Endometrium (tissue), 2 donors: ENCODE data around the gene SPAG7.

Experiments used
- FAIRE-seq: peaks from 2 replicates; lab custom pipeline; 2012; peaks lifted over from hg19 to GRCh38; lab: Jason Lieb, UNC
- donor health status: control.
- donor health status: control.

SPAG7 gene

GRCh38 chr17:4974115-4974670 is 6.6 kb upstream of the SPAG7 start:
- no peak for FAIRE-seq

- FAIRE-seq: no peak
Measured at GRCh38 chr17:4973256-4974114, 5.9 kb upstream of the SPAG7 start.

GRCh38 chr17:4972752-4973151 is 5.1 kb upstream of the SPAG7 start:
- no peak for FAIRE-seq

GRCh38 chr17:4972322-4972721 is 4.7 kb upstream of the SPAG7 start:
- FAIRE-seq: no peak

GRCh38 chr17:4971826-4972225 is 4.2 kb upstream of the SPAG7 start:
- no peak for FAIRE-seq

- no peak for FAIRE-seq
Measured at GRCh38 chr17:4970273-4970672, 2.7 kb upstream of the SPAG7 start.

GRCh38 chr17:4969551-4970173 is 2.0 kb upstream of the SPAG7 start:
- no peak for FAIRE-seq

- no peak for FAIRE-seq
Measured at GRCh38 chr17:4969047-4969550, 1.5 kb upstream of the SPAG7 start.

- no peak for FAIRE-seq
Measured at GRCh38 chr17:4968486-4969046, 949 bp upstream of the SPAG7 start.

GRCh38 chr17:4966844-4967538 is 626 bp downstream of the SPAG7 start:
- FAIRE-seq: peak; percentile 100

GRCh38 chr17:4965311-4965986 is 2.2 kb downstream of the SPAG7 start:
- no peak for FAIRE-seq

GRCh38 chr17:4960279-4960922 is 7.2 kb downstream of the SPAG7 start:
- FAIRE-seq: no peak

- FAIRE-seq: no peak
Measured at GRCh38 chr17:4959261-4959965, 8.2 kb downstream of the SPAG7 start.

- FAIRE-seq: no peak
Measured at GRCh38 chr17:4958102-4958501, 9.5 kb downstream of the SPAG7 start.

- FAIRE-seq: no peak
Measured at GRCh38 chr17:4956493-4957061, 11.0 kb downstream of the SPAG7 start.

GRCh38 chr17:4955091-4955490 is 12.5 kb downstream of the SPAG7 start:
- FAIRE-seq: no peak

- FAIRE-seq: no peak
Measured at GRCh38 chr17:4953451-4953961, 14.1 kb downstream of the SPAG7 start.

- FAIRE-seq: no peak
Measured at GRCh38 chr17:4951486-4951885, 16.1 kb downstream of the SPAG7 start.

- FAIRE-seq: no peak
Measured at GRCh38 chr17:4950746-4951204, 16.8 kb downstream of the SPAG7 start, which contains the start of gene ENO3. Gene ENO3 (plus strand): TSS chr17:4951119. CDS start chr17:4951830, 711 bp downstream.
